ENCODE data around the gene CDK6.

CDK6 gene

GRCh38 chr7:92799446-92800211, 36.7 kb downstream of the CDK6 start:
- TF ChIP-seq POLR2A (IDR thresholded peaks at IDR 0.05; ENCODE audit: low read depth, low read length) = no peak
- TF ChIP-seq POLR2AphosphoS5 (IDR thresholded peaks at IDR 0.05; ENCODE audit: low read depth, low read length) = no peak
- no peak for TF ChIP-seq TAF1 (IDR thresholded peaks at IDR 0.05; ENCODE audit: borderline replicate concordance, low read depth, low read length)
- peak; percentile 88 for FAIRE-seq
- DNase-seq (ENCODE audit: insufficient read length) = no peak

DNA sequence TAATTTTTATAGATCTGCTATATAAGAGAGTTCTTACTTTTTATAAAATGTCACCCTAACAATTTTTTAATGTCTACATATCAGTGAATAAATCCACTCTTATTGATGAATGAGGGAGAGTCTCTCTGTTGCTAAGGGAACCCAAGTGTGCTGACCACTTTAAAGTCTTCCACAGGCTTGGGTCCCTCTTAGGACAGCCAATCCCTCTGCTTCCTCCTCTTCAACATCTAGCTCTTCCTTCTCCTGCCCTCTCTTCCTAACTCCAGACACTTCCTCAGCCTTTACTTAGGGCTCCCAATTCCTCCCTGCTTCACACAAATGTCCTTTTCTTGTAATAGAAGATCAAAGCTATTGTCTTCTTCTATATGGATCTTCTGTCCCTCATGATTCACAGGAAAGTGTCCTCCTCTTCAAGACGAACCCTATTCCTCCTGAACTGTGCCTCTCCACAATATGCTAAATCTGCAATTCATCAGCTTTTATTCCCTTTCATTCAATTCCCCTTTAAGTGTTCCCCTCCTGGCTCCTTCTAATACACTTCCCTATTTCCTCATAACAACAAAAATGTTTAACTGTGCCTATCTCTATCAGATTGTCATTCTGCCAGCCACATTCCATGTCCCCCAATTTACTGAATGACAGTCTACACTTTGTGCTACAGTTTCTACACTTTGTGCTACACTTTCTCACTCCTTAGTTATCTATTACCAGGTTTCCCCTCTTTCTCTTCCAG, 37.7 kb downstream of the CDK6 start:
- no peak for DNase-seq (ENCODE audit: insufficient read length)
- no peak for TF ChIP-seq TAF1 (IDR thresholded peaks at IDR 0.05; ENCODE audit: borderline replicate concordance, low read depth, low read length)
- no peak for TF ChIP-seq POLR2A (IDR thresholded peaks at IDR 0.05; ENCODE audit: low read depth, low read length)
- no peak for TF ChIP-seq POLR2AphosphoS5 (IDR thresholded peaks at IDR 0.05; ENCODE audit: low read depth, low read length)
- no peak for FAIRE-seq

DNA sequence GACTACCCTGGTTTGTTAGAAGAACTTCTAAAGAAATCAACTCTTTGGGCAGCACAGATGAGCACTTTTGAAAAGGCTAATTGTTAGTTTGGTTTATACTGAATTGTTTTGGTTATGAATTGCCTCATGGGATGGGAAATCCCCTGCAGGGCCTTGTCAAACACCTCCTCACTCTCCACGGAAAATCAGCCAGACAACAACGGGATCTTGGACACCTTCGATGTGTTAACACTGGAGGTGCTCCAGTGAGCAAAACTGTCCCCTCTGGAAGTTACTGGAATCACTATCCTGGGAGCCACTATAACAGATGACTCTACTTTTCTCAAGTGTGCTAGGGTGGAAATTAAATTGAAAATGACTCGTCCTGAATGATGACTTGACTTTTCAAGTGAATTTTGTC, 38.7 kb downstream of the CDK6 start:
- peak; percentile 27 for FAIRE-seq
- no peak for DNase-seq (ENCODE audit: insufficient read length)
- no peak for TF ChIP-seq POLR2A (IDR thresholded peaks at IDR 0.05; ENCODE audit: low read depth, low read length)
- TF ChIP-seq TAF1 (IDR thresholded peaks at IDR 0.05; ENCODE audit: borderline replicate concordance, low read depth, low read length) = no peak
- TF ChIP-seq POLR2AphosphoS5 (IDR thresholded peaks at IDR 0.05; ENCODE audit: low read depth, low read length) = no peak

DNA sequence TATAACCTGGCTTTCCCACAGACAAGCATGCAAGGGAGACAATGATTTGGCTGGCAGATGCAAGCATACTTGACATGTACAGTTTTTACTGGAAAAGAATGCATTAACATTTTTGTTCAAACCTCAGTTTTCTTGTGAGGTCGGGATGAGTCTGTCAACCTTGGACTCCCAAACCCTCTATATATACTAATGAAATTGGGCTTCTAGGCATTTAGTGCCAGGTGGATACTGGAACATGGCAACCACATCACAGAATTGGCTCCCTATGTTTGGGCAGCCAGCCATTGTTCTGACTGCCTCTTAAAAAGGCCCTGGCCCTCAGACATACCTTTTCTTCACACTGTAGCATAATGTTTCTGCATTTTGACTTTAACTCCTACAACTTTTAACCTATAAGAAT, 39.1 kb downstream of the CDK6 start:
- DNase-seq (ENCODE audit: insufficient read length) (no peak), FAIRE-seq (no peak)
- TF ChIP-seq POLR2AphosphoS5 (IDR thresholded peaks at IDR 0.05; ENCODE audit: low read depth, low read length) (no peak), POLR2A (IDR thresholded peaks at IDR 0.05; ENCODE audit: low read depth, low read length) (no peak), TAF1 (IDR thresholded peaks at IDR 0.05; ENCODE audit: borderline replicate concordance, low read depth, low read length) (no peak)

- FAIRE-seq = no peak
- no peak for TF ChIP-seq TAF1 (IDR thresholded peaks at IDR 0.05; ENCODE audit: borderline replicate concordance, low read depth, low read length)
- TF ChIP-seq POLR2A (IDR thresholded peaks at IDR 0.05; ENCODE audit: low read depth, low read length) = no peak
- no peak for TF ChIP-seq POLR2AphosphoS5 (IDR thresholded peaks at IDR 0.05; ENCODE audit: low read depth, low read length)
- DNase-seq (ENCODE audit: insufficient read length) = no peak
These were observed 41.5 kb downstream of the CDK6 start for GRCh38 chr7:92794831-92795230.

DNA sequence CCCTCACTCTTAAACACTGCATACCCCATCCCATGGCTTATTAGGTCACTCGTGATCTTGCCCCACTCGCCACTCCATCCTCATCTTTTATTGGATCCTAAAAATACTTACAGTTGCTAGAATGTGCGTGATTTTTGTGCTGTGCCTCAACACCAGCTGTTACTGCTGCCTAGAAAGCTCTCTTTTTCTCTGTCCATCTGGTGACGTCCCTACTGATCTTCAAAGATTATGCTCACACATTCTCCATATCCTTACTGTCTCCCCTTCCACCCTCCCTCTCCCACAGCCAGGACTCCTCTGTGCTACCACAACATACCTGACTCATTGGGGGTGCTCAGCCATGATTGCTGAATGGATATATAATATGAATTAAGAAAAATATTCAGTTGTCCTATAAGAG, 42.0 kb downstream of the CDK6 start:
- no peak for TF ChIP-seq POLR2A (IDR thresholded peaks at IDR 0.05; ENCODE audit: low read depth, low read length)
- TF ChIP-seq POLR2AphosphoS5 (IDR thresholded peaks at IDR 0.05; ENCODE audit: low read depth, low read length) = no peak
- no peak for TF ChIP-seq TAF1 (IDR thresholded peaks at IDR 0.05; ENCODE audit: borderline replicate concordance, low read depth, low read length)
- FAIRE-seq (no peak), DNase-seq (ENCODE audit: insufficient read length) (no peak)

GRCh38 chr7:92793656-92794205, 42.6 kb downstream of the CDK6 start:
- no peak for DNase-seq (ENCODE audit: insufficient read length)
- FAIRE-seq = no peak
- TF ChIP-seq POLR2AphosphoS5 (IDR thresholded peaks at IDR 0.05; ENCODE audit: low read depth, low read length) (no peak), TAF1 (IDR thresholded peaks at IDR 0.05; ENCODE audit: borderline replicate concordance, low read depth, low read length) (no peak), POLR2A (IDR thresholded peaks at IDR 0.05; ENCODE audit: low read depth, low read length) (no peak)

- TF ChIP-seq POLR2AphosphoS5 (IDR thresholded peaks at IDR 0.05; ENCODE audit: low read depth, low read length) (no peak), POLR2A (IDR thresholded peaks at IDR 0.05; ENCODE audit: low read depth, low read length) (no peak), TAF1 (IDR thresholded peaks at IDR 0.05; ENCODE audit: borderline replicate concordance, low read depth, low read length) (no peak)
- FAIRE-seq (no peak), DNase-seq (ENCODE audit: insufficient read length) (no peak)
These were observed 45.4 kb downstream of the CDK6 start for GRCh38 chr7:92790992-92791391.

GRCh38 chr7:92788559-92789183, 47.7 kb downstream of the CDK6 start:
- TF ChIP-seq POLR2A (IDR thresholded peaks at IDR 0.05; ENCODE audit: low read depth, low read length) (no peak), TAF1 (IDR thresholded peaks at IDR 0.05; ENCODE audit: borderline replicate concordance, low read depth, low read length) (no peak), POLR2AphosphoS5 (IDR thresholded peaks at IDR 0.05; ENCODE audit: low read depth, low read length) (no peak)
- FAIRE-seq (peak; percentile 51), DNase-seq (ENCODE audit: insufficient read length) (no peak)

- TF ChIP-seq POLR2A (IDR thresholded peaks at IDR 0.05; ENCODE audit: low read depth, low read length) (no peak), POLR2AphosphoS5 (IDR thresholded peaks at IDR 0.05; ENCODE audit: low read depth, low read length) (no peak)
- DNase-seq (ENCODE audit: insufficient read length) = no peak
- no peak for FAIRE-seq
These were observed 50.5 kb downstream of the CDK6 start for GRCh38 chr7:92785923-92786322.

- no peak for TF ChIP-seq POLR2A (IDR thresholded peaks at IDR 0.05; ENCODE audit: low read depth, low read length)
- TF ChIP-seq POLR2AphosphoS5 (IDR thresholded peaks at IDR 0.05; ENCODE audit: low read depth, low read length) = no peak
- no peak for TF ChIP-seq TAF1 (IDR thresholded peaks at IDR 0.05; ENCODE audit: borderline replicate concordance, low read depth, low read length)
- FAIRE-seq = no peak
These were observed 51.4 kb downstream of the CDK6 start for GRCh38 chr7:92784935-92785334.

More at GRCh38 chr7:92784935-92785334, 51.4 kb downstream of the CDK6 start:
- no peak for DNase-seq (ENCODE audit: insufficient read length)
